Ecto neural progenitor cell (in vitro differentiated cells): ENCODE results near the gene SMKR1.
A peak's percentile ranks its signal among the peaks of the same experiment; 100 is the strongest.
"Not testable (repeated sequence)": the region's sequence is repeated elsewhere in the genome, so short reads cannot be mapped to it uniquely, and the experiment has no call there.

Experiments
- DNase-seq: peaks from one replicate; pipeline ENCODE4 v3.0.0-alpha.2; 2018; ENCODE audit warnings: low spot score

The SMKR1 gene

GRCh38 chr7:129482781-129483180 lies 19.6 kb upstream of the SMKR1 start:
- DNase-seq = no peak

GRCh38 chr7:129489491-129489890 lies 12.8 kb upstream of the SMKR1 start:
- no peak for DNase-seq

DNA sequence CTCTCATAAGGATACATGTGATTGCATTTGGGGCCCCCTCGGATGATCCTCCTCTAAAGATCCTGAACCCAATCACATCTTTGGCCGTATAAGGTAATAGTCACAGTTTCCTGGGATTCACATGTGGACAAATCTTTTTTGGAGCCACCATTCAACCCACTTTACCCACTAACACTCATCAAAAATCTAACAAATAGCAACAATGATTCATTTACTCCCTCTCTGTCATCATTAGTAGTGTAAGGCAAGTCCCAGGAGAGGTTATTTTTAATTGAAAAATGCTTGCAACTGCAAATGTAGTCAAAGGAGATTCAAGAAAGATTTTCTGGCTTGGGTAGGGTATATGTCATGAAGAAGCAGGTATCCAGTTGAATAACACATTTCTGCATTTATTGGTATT lies 9.9 kb upstream of the SMKR1 start:
- DNase-seq = no peak

DNA sequence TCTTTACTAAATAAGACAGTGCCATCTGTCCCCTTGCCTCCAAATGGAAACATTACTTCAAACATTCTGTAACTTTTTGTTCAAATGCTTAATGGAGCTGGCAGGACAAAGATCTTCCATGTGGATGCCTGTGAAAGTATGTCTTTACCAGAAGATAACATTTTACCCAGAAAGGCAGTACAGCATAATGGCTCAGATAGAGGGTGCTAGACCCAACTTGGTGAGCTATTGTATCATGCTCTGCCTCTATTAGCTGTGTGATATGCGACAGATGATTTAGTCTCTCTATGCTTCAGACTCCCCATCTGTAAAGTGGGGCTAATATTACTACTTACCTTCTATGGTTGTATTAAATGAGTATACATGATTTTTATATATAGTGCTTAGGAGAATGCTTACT lies 8.8 kb upstream of the SMKR1 start:
- DNase-seq = no peak

DNA sequence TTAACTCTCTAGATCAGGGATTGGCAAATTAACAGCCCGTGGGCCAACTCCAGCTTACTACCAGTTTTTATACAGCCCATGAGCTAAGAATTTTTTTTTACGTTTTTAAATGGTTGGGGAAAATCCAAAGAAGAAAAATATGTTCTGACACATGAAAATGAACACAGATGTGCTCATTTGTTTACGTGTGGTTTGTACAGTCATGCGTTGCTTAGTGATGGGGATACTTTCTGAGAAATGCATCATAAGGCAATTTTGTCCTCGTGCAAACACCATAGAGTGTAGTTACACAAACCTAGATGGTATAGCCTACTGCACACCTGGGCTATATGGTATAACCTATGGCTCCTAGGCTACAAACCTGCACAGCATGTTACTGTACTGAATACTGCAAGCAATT lies 8.3 kb upstream of the SMKR1 start:
- DNase-seq = no peak

DNA sequence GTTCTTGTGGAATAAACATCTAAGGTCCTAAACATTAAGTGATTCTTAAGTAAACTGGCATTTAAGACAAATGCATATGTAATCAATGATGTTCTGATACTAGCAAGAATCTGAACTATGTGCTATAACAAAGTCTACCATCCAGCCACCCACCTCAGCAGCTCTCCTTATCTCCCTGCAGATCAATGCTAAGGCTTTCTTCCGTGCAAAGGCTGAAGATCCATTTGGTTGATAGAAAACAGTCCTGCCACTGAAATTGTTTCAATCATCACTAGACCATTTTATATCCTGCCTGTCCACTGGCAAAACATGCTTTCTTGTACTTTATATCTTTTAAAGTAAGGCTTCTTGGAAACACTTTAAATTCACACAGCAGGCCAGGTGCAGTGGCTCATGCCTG lies 6.3 kb upstream of the SMKR1 start:
- no peak for DNase-seq

- no peak for DNase-seq
Measured at GRCh38 chr7:129496653-129497052, 5.7 kb upstream of the SMKR1 start.

DNA sequence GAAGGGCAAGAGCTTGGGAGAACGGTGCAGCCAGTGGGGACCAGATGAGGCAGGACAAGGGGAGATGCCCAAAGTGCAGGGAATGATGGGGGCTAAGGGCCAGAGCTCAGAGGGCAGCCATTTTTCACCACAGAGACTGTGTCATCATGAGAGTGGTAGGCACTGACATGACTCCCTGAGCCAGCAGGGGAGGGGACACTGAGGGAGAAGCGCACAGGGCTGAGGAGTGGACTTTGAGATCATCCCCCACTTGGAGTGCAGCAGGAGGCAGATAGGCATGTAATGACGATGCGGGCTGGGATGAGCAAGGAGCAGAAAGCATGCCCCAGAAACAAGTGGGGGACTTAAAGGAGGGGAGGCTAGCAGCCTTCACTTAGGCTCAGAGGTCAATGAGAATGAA lies 5.2 kb upstream of the SMKR1 start:
- no peak for DNase-seq

DNA sequence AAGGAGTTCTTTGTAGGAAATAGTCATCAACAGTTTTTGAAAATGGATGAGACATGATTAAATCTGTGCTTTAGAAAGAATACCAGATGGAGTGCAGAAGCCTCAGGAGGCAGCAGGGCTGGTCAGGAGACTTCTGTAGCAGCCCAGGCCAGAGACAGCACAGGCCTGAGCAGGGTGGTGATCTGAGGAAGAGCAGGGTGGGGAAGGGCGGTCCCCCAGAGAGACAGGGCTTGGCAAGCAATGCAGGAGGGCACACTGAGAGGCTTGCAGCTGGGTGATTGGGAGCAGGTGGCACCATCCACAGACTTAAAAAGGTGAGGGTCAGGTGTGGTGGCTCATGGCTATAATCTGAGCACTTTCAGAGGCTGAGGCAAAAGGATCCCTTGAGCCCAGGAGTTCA lies 4.3 kb upstream of the SMKR1 start:
- DNase-seq = no peak

GRCh38 chr7:129499999-129500398 lies 2.3 kb upstream of the SMKR1 start:
- no peak for DNase-seq

- DNase-seq = peak; percentile 66
Measured at GRCh38 chr7:129502708-129503685, 666 bp downstream of the SMKR1 start.

DNA sequence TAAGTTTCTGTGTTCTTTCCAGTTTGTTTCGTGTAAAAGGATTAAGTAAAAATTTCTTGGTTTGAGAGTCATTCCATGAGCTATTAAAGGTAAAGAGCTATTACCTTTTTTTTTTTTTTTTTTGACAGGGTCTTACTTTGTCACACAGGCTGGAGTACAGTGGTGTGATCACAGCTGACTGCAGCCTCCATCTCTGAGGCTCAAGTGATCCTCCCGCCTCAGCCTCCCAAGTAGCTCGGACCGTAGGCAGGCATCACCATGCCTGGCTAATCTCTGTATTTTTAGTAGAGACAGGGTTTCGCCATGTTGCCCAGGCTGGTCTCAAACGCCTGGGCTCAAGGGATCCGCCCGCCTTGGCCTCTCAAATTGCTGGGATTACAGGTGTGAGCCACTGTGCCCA lies 1.4 kb downstream of the SMKR1 start:
- DNase-seq = no peak

DNA sequence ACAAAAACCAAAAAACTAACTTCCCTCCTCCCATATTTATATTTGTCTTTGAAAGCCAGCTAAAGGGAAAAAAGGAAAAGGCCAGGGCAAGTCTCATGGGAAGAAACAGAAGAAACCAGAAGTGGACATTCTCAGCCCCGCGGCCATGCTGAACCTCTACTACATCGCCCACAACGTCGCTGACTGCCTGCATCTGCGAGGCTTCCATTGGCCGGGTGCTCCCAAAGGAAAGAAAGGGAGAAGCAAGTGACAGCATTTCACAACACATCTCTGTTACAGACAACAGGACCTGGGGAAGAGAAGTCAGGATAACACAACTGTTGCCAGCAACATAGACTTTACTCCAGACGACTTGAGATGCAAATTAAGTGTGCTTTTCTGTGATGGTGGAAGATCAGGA lies 9.9 kb downstream of the SMKR1 start:
- no peak for DNase-seq

- DNase-seq = no peak
Measured at GRCh38 chr7:129513546-129513945, 11.2 kb downstream of the SMKR1 start.

DNA sequence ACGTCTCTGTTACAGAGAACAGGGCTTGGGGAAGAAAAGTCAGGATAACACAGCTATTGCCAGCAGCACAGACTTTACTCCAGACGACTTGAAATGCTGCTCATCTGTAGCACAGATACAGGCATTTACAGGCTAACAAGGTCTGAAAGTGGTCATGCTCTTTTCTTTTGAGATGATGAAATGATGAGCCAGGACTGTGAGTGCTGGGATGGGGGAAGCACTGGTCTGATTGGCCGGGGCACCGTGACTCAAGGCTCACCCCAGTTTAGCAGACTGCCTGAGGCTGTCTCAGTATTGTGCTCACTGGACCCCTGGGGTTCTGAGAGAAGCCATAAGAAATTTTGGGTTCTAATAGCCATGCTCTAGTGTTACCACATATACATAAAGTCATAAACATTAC lies 12.4 kb downstream of the SMKR1 start:
- DNase-seq = no peak

- DNase-seq = no peak
Measured at GRCh38 chr7:129515381-129515780, 13.1 kb downstream of the SMKR1 start.

DNA sequence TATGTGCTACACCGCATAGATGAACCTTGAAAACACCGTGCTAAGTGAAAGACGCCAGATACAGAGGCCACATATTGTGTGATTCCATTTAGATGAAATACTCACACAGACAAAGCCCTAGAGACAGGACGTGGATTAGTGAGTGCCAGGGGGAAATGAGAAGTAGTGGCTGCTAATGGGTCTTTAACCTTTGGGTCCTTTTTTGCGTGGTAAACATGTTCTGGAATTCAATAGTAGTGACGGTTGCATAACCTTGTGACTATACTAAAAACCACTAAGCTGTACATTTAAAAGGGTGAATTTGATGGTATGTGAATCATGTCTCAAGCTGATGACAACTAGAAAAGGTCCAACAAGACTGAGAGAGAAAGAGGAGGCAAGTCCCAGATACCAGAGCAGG lies 15.6 kb downstream of the SMKR1 start:
- no peak for DNase-seq

- DNase-seq = no peak
Measured at GRCh38 chr7:129519464-129519863, 17.1 kb downstream of the SMKR1 start.

- peak; percentile 62 for DNase-seq
Measured at GRCh38 chr7:129522088-129522970, 20.0 kb downstream of the SMKR1 start.

DNA sequence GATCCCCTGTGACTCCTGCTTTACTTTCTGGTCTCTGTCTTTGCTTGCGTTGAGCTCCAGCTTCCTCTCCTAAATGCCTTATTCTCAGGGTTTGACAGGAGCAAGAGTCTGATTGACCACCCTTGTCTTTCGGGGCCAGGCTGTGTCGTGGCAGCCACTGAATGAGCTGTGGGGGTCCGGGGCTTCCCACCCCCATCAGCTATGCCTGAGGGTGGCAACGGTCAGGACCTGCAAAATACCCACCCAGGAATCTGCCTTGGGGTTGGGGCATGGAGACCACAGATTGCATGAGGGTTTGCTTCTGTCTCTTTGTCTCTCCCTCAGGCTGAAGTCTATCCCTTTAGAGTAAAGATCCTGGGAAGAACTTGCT lies 20.6 kb downstream of the SMKR1 start:
- no peak for DNase-seq

GRCh38 chr7:129523924-129524323 lies 21.6 kb downstream of the SMKR1 start:
- DNase-seq = no peak

GRCh38 chr7:129524405-129524804 lies 22.1 kb downstream of the SMKR1 start:
- DNase-seq = not testable (repeated sequence)

- DNase-seq = no peak
Measured at GRCh38 chr7:129525225-129525862, 23.0 kb downstream of the SMKR1 start.
